Measurements from ENCODE around the gene TEX29.

DNA sequence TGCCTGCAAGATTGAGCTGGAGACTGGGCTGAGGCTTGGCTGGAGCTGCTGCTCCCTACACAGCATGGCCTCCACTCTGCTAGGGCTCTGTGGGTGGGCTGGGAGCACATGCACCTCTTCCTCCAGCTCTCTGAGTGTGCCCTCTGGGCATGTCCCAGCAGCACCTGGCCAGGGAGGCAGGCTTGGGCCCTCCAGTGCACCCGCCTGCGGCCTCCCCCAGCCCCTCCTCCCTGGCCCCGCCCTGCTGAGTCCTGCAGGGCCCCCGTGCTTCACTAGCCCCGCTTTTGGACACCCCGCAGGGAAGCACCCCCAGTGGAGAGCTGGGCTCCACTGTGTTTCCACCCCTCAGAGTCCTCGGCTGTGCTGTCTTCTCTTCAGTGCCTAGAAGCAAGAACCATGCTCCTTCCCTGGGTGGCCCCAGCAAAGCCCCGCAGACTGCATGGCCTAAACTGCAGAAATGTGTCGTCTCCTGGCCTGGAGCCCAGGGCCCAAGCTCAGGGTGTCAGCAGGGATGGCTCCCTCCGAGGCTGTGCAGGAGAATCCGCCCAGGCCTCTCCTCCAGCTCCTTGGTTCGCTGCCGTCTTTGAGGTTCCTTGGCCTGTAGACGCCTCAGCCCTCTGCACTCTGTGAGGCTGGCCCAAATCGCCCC lies 5.0 kb upstream of the TEX29 start:
- TF ChIP-seq EP300 (IDR thresholded peaks at IDR 0.05; ENCODE audit: borderline replicate concordance in 1 of 2, low read depth in 1 of 2, low read length in 1 of 2) = no peak
- no peak for TF ChIP-seq FOSL2 (IDR thresholded peaks at IDR 0.05; ENCODE audit: borderline replicate concordance, low read depth)

Data from SK-N-SH (cell line).